ENCODE measurements around the gene CLEC18C. TPM values are rescaled to one million over a fixed set of nuclear protein-coding genes. Genes with fewer than 3 reads are reported as not detected.
"Not testable (repeated sequence)": the region's sequence is repeated elsewhere in the genome, so short reads cannot be mapped to it uniquely, and the experiment has no call there.

Gene CLEC18C
- 0.08 and 0.23 TPM in 2 replicates for polyA plus RNA-seq (2012; rRNA removed)
- polyA plus RNA-seq (2012; cell fraction: cytosol; rRNA removed): not detected in 2 replicates
- 0.41 and 1.3 TPM in 2 replicates for polyA plus RNA-seq (2012; cell fraction: nucleus; rRNA removed)

GRCh38 chr16:70173212-70173837 lies at the start of gene CLEC18C:
Gene CLEC18C (plus strand): TSS chr16:70173787. CDS start chr16:70174279, 492 bp downstream.
- CTCF ChIA-PET; H3K27me3 ChIP-seq (ENCODE audit: insufficient read depth); H3K36me3 ChIP-seq (replicated peaks in 1 of 2; ENCODE audit: control insufficient read depth in 1 of 2, insufficient read depth in 2 of 2, low read length in 1 of 2); H3K9me2 ChIP-seq; H3K4me3 ChIP-seq (ENCODE audit: low read depth in 2 of 2, low read length in 1 of 2); H2AFZ ChIP-seq (ENCODE audit: low read depth); POLR2A ChIA-PET; H3K9ac ChIP-seq; H3K4me2 ChIP-seq; H3K9me3 ChIP-seq; H4K20me1 ChIP-seq (ENCODE audit: insufficient read depth); H3K4me1 ChIP-seq (ENCODE audit: control insufficient read depth in 1 of 2, insufficient read depth in 2 of 2, low read depth in 1 of 2, low read length in 1 of 2); DNase-seq; H3K27ac ChIP-seq (ENCODE audit: low read depth in 2 of 2, low read length in 1 of 2); H3F3A ChIP-seq (replicated peaks; ENCODE audit: insufficient read depth); H3K79me2 ChIP-seq (ENCODE audit: insufficient read depth): not testable (repeated sequence)
- WGBS (ENCODE audit: low lambda C conversion rate): 69% methylated on average over 4 of the region's 21 CpGs

DNA sequence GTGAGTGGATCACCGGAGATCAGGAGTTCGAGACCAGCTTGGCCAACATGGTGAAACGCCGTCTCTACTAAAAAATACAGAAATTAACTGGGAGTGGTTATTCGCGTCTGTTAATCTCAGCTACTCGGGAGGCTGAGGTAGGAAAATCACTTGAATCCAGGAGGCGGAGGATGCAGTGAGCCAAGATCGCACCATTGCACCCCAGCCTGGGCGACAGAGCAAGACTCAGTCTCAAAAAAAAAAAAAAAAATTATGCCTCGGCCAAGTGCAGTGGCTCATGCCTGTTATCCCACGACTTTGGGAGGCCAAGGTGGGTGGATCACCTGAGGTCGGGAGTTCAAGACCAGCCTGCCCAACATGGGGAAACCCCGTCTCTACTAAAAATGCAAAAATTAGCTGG lies 49.8 kb upstream of the CLEC18C start:
- H3K79me2 ChIP-seq (ENCODE audit: insufficient read depth); POLR2A ChIA-PET; H3K4me2 ChIP-seq; H2AFZ ChIP-seq (ENCODE audit: low read depth); H3K4me1 ChIP-seq (ENCODE audit: control insufficient read depth in 1 of 2, insufficient read depth in 2 of 2, low read depth in 1 of 2, low read length in 1 of 2); H3K27ac ChIP-seq (ENCODE audit: low read depth in 2 of 2, low read length in 1 of 2); H3K9me3 ChIP-seq; DNase-seq; H3K27me3 ChIP-seq (ENCODE audit: insufficient read depth); H3K9ac ChIP-seq; H3K9me2 ChIP-seq; CTCF ChIA-PET; H3K4me3 ChIP-seq (ENCODE audit: low read depth in 2 of 2, low read length in 1 of 2); H4K20me1 ChIP-seq (ENCODE audit: insufficient read depth); H3F3A ChIP-seq (replicated peaks; ENCODE audit: insufficient read depth): not testable (repeated sequence)
- WGBS (ENCODE audit: low lambda C conversion rate): 91% methylated on average over 14 of the region's 14 CpGs
- H3K36me3 ChIP-seq (replicated peaks in 1 of 2; ENCODE audit: control insufficient read depth in 1 of 2, insufficient read depth in 2 of 2, low read length in 1 of 2): peaks cover 6 to 33% of the 10 kb centered on the region in 2 experiments

DNA sequence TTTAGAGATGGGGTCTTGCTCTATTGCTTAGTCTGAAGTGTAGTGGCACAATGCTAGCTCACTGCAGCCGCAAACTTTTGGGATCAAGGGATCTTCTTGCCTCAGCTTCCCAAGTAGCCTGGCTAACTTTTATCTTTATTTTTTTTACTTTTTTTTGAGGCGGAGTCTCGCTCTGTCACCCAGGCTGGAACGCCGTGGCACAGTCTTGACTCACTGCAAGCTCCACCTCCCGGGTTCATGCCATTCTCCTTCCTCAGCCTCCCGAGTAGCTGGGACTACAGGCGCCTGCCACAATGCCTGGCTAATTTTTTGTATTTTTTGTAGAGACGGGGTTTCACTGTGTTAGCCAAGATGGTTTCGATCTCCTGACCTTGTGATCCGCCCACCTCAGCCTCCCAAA lies 47.4 kb upstream of the CLEC18C start:
- H3K4me1 ChIP-seq (ENCODE audit: control insufficient read depth in 1 of 2, insufficient read depth in 2 of 2, low read depth in 1 of 2, low read length in 1 of 2); H2AFZ ChIP-seq (ENCODE audit: low read depth); POLR2A ChIA-PET; H3K9me2 ChIP-seq; DNase-seq; H3F3A ChIP-seq (replicated peaks; ENCODE audit: insufficient read depth); H3K27me3 ChIP-seq (ENCODE audit: insufficient read depth); H3K9ac ChIP-seq; H4K20me1 ChIP-seq (ENCODE audit: insufficient read depth); H3K9me3 ChIP-seq; H3K4me2 ChIP-seq; H3K27ac ChIP-seq (ENCODE audit: low read depth in 2 of 2, low read length in 1 of 2); H3K79me2 ChIP-seq (ENCODE audit: insufficient read depth); H3K4me3 ChIP-seq (ENCODE audit: low read depth in 2 of 2, low read length in 1 of 2): not testable (repeated sequence)
- CTCF ChIA-PET: interaction anchor here (0.6 to 1.6 kb wide), 2 partner anchors 196 to 586 kb away, joined by 3 read pairs; no protein-coding TSS in a partner anchor
- WGBS (ENCODE audit: low lambda C conversion rate): 86% methylated on average over 11 of the region's 11 CpGs
- peaks cover 17 to 43% of the 10 kb centered on the region in 2 experiments for H3K36me3 ChIP-seq (replicated peaks in 1 of 2; ENCODE audit: control insufficient read depth in 1 of 2, insufficient read depth in 2 of 2, low read length in 1 of 2)

GRCh38 chr16:70127706-70128105 lies 45.9 kb upstream of the CLEC18C start:
- H3K4me3 ChIP-seq (ENCODE audit: low read depth in 2 of 2, low read length in 1 of 2); H3K9me3 ChIP-seq; H3K27ac ChIP-seq (ENCODE audit: low read depth in 2 of 2, low read length in 1 of 2); H3K4me2 ChIP-seq; H3K9me2 ChIP-seq; H4K20me1 ChIP-seq (ENCODE audit: insufficient read depth); POLR2A ChIA-PET; H3K79me2 ChIP-seq (ENCODE audit: insufficient read depth); H3K4me1 ChIP-seq (ENCODE audit: control insufficient read depth in 1 of 2, insufficient read depth in 2 of 2, low read depth in 1 of 2, low read length in 1 of 2); H3K9ac ChIP-seq; H2AFZ ChIP-seq (ENCODE audit: low read depth); CTCF ChIA-PET; DNase-seq; H3K27me3 ChIP-seq (ENCODE audit: insufficient read depth); H3F3A ChIP-seq (replicated peaks; ENCODE audit: insufficient read depth): not testable (repeated sequence)
- H3K36me3 ChIP-seq (replicated peaks in 1 of 2; ENCODE audit: control insufficient read depth in 1 of 2, insufficient read depth in 2 of 2, low read length in 1 of 2): peaks cover 22 to 49% of the 10 kb centered on the region in 2 experiments
- 81% methylated on average over 5 of the region's 5 CpGs for WGBS (ENCODE audit: low lambda C conversion rate)

DNA sequence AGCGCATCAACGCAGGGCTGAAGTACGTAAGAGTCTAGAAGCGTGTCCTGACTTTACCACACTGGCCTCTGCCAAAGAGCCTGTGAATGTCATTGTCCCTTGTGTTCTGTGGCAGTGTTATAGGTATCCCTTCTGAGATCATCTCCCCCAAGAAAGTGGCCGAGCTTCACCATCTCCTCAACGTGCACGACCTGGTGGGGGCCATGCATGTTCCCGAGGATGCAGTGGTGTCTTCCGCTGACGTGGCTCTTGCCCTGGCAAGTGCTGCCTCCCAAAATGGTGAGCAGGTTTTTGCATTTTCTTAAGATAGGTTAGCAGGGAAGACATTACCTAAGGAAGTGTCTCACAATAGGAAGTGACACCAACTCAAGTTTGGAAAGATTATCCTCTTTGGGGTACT lies 44.7 kb upstream of the CLEC18C start:
- H3K27ac ChIP-seq (ENCODE audit: low read depth in 2 of 2, low read length in 1 of 2); H3K79me2 ChIP-seq (ENCODE audit: insufficient read depth); H3K9me2 ChIP-seq; DNase-seq; H3K4me2 ChIP-seq; H3F3A ChIP-seq (replicated peaks; ENCODE audit: insufficient read depth); H3K4me1 ChIP-seq (ENCODE audit: control insufficient read depth in 1 of 2, insufficient read depth in 2 of 2, low read depth in 1 of 2, low read length in 1 of 2); H4K20me1 ChIP-seq (ENCODE audit: insufficient read depth); H2AFZ ChIP-seq (ENCODE audit: low read depth); H3K9me3 ChIP-seq; CTCF ChIA-PET; H3K27me3 ChIP-seq (ENCODE audit: insufficient read depth); H3K4me3 ChIP-seq (ENCODE audit: low read depth in 2 of 2, low read length in 1 of 2); POLR2A ChIA-PET; H3K9ac ChIP-seq: not testable (repeated sequence)
- 99% methylated on average over 7 of the region's 10 CpGs for WGBS (ENCODE audit: low lambda C conversion rate)
- peaks cover 22 to 49% of the 10 kb centered on the region in 2 experiments for H3K36me3 ChIP-seq (replicated peaks in 1 of 2; ENCODE audit: control insufficient read depth in 1 of 2, insufficient read depth in 2 of 2, low read length in 1 of 2)

DNA sequence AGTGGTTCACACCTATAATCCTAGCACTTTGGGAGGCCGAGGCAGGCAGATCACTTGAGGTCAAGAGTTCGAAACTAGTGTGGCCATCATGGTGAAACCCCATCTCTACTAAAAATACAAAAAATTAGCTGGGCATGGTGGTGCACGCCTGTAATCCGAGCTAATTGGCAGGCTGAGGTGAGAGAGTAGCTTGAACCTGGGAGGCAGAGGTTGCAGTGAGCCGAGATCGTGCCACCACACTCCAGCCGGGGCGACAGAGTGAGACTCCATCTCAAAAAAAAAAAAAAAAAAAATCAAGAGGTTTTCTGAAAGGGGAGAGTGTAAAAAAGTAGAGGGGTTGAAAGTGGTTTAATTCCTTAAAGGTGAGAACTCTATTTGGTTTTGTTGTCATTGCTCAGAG lies 37.8 kb upstream of the CLEC18C start:
- CTCF ChIA-PET: interaction anchor here (0.6 kb wide), 1 partner anchor 339 kb away, joined by 3 read pairs; no protein-coding TSS in a partner anchor
- DNase-seq; H3K9ac ChIP-seq; H3K9me2 ChIP-seq; POLR2A ChIA-PET; H3K4me2 ChIP-seq; H4K20me1 ChIP-seq (ENCODE audit: insufficient read depth); H3K4me1 ChIP-seq (ENCODE audit: control insufficient read depth in 1 of 2, insufficient read depth in 2 of 2, low read depth in 1 of 2, low read length in 1 of 2); H3K79me2 ChIP-seq (ENCODE audit: insufficient read depth); H3F3A ChIP-seq (replicated peaks; ENCODE audit: insufficient read depth); H2AFZ ChIP-seq (ENCODE audit: low read depth); H3K4me3 ChIP-seq (ENCODE audit: low read depth in 2 of 2, low read length in 1 of 2); H3K27ac ChIP-seq (ENCODE audit: low read depth in 2 of 2, low read length in 1 of 2); H3K9me3 ChIP-seq; H3K27me3 ChIP-seq (ENCODE audit: insufficient read depth): not testable (repeated sequence)
- H3K36me3 ChIP-seq (replicated peaks in 1 of 2; ENCODE audit: control insufficient read depth in 1 of 2, insufficient read depth in 2 of 2, low read length in 1 of 2): peaks cover 21 to 29% of the 10 kb centered on the region in 2 experiments
- 94% methylated on average over 8 of the region's 8 CpGs for WGBS (ENCODE audit: low lambda C conversion rate)

Measured in SK-N-SH (cell line).